Liver (tissue), 9 donors: ENCODE measurements around the gene BRD2. TPM values are rescaled to one million over a fixed set of nuclear protein-coding genes. Genes with fewer than 3 reads are reported as not detected.

ENCODE experiments used
- DNase-seq: peaks from one replicate; pipeline ENCODE4 v3.0.0-alpha.2; 2017; ENCODE audit warnings: low spot score
- H3K27ac ChIP-seq, 2 donors: one replicate each; pipeline ENCODE4 v1.7.0; 2013; ENCODE audit warnings: inconsistent platforms in 2 of 2, low read length in 2 of 2, control low read depth in 1 of 2, low read depth in 1 of 2, mild to moderate bottlenecking in 1 of 2
- H3K27me3 ChIP-seq, 4 donors: one replicate each; pipeline versions ENCODE4 v1.6.1 to v1.7.0; 2013; ENCODE audit warnings: low read length in 3 of 4, inconsistent platforms in 1 of 4, mild to moderate bottlenecking in 1 of 4, moderate library complexity in 1 of 4; ENCODE audit not compliant: control insufficient read depth in 4 of 4, insufficient read depth in 4 of 4
- H3K36me3 ChIP-seq, 4 donors: one replicate each; pipeline versions ENCODE4 v1.6.1 to v1.7.0; 2013; ENCODE audit warnings: low read length in 3 of 4, mild to moderate bottlenecking in 3 of 4, low read depth in 1 of 4, moderate library complexity in 1 of 4; ENCODE audit not compliant: control insufficient read depth in 4 of 4, insufficient read depth in 3 of 4
- H3K4me1 ChIP-seq, 4 donors: one replicate each; pipeline versions ENCODE4 v1.6.1 to v1.7.0; 2013; ENCODE audit warnings: low read length in 3 of 4, mild to moderate bottlenecking in 3 of 4, moderate library complexity in 1 of 4; ENCODE audit not compliant: control insufficient read depth in 4 of 4, insufficient read depth in 4 of 4
- H3K4me3 ChIP-seq, 3 donors: one replicate each; pipeline versions ENCODE4 v1.6.1 to v1.7.0; 2013; ENCODE audit warnings: low read length in 3 of 3, control low read depth in 1 of 3, low read depth in 1 of 3, mild to moderate bottlenecking in 1 of 3
- H3K9ac ChIP-seq, 2 donors: one replicate each; pipeline ENCODE4 v1.7.0; 2013; ENCODE audit warnings: low read length in 2 of 2, mild to moderate bottlenecking in 2 of 2, moderate library complexity in 2 of 2, control low read depth in 1 of 2, low read depth in 1 of 2
- H3K9me3 ChIP-seq, 4 donors: one replicate each; pipeline versions ENCODE4 v1.6.1 to v1.7.0; 2013; ENCODE audit warnings: low read length in 3 of 4; ENCODE audit not compliant: control insufficient read depth in 4 of 4
- ATF3 ChIP-seq: IDR thresholded peaks from 2 replicates; pipeline ENCODE4 v1.6.1; 2016; ENCODE audit warnings: antibody characterized with exemption
- CTCF ChIP-seq: fragments of 150-350 bp; IDR thresholded peaks from 2 replicates; pipeline ENCODE4 v1.5.1; 2017; ENCODE audit warnings: improper control_type of control experiment, low read depth, low read length; ENCODE audit not compliant: missing input control
- EGR1 ChIP-seq, 2 donors: IDR thresholded peaks; 2 replicates each; pipeline ENCODE4 v1.6.1; 2016 to 2018; ENCODE audit warnings: antibody characterized with exemption in 2 of 2, low read depth in 2 of 2
- FOXA1 ChIP-seq: IDR thresholded peaks from 2 replicates; pipeline ENCODE4 v1.6.1; 2016; ENCODE audit warnings: antibody characterized with exemption
- FOXA2 ChIP-seq: IDR thresholded peaks from 2 replicates; pipeline ENCODE4 v1.6.1; 2016; ENCODE audit warnings: antibody characterized with exemption
- GABPA ChIP-seq, 2 donors: IDR thresholded peaks in 1 of 2; conservative IDR thresholded peaks in 1 of 2; 2 replicates each; pipeline ENCODE4 v1.6.1; 2016; ENCODE audit warnings: antibody characterized with exemption in 2 of 2, mild to moderate bottlenecking in 1 of 2, moderate library complexity in 1 of 2
- HNF4A ChIP-seq, 2 donors: conservative IDR thresholded peaks; 2 replicates each; pipeline ENCODE4 v1.6.1; 2016; ENCODE audit warnings: antibody characterized with exemption in 2 of 2, mild to moderate bottlenecking in 2 of 2
- HNF4G ChIP-seq: IDR thresholded peaks from 2 replicates; pipeline ENCODE4 v1.6.1; 2016; ENCODE audit warnings: antibody characterized with exemption
- JUND ChIP-seq, 2 donors: IDR thresholded peaks; 2 replicates each; pipeline ENCODE4 v1.6.1; 2016; ENCODE audit warnings: antibody characterized with exemption in 2 of 2
- MAX ChIP-seq: IDR thresholded peaks from 2 replicates; pipeline ENCODE4 v1.6.1; 2016; ENCODE audit warnings: antibody characterized with exemption
- NR2F2 ChIP-seq: IDR thresholded peaks from 2 replicates; pipeline ENCODE4 v1.6.1; 2016; ENCODE audit warnings: antibody characterized with exemption
- RAD21 ChIP-seq, 2 donors: IDR thresholded peaks; 2 replicates each; pipeline ENCODE4 v1.6.1; 2016; ENCODE audit warnings: antibody characterized with exemption in 2 of 2, mild to moderate bottlenecking in 2 of 2
- REST ChIP-seq: IDR thresholded peaks from 2 replicates; pipeline ENCODE4 v1.6.1; 2016; ENCODE audit warnings: antibody characterized with exemption, mild to moderate bottlenecking
- RXRA ChIP-seq, 2 donors: IDR thresholded peaks; 2 replicates each; pipeline ENCODE4 v1.6.1; 2017 to 2018; ENCODE audit warnings: antibody characterized with exemption in 2 of 2, mild to moderate bottlenecking in 1 of 2
- SP1 ChIP-seq: IDR thresholded peaks from 2 replicates; pipeline ENCODE4 v1.6.1; 2018; ENCODE audit warnings: antibody characterized with exemption, mild to moderate bottlenecking
- TAF1 ChIP-seq: conservative IDR thresholded peaks from 2 replicates; pipeline ENCODE4 v1.6.1; 2016; ENCODE audit warnings: antibody characterized with exemption, mild to moderate bottlenecking
- YY1 ChIP-seq: IDR thresholded peaks from 2 replicates; pipeline ENCODE4 v1.6.1; 2016; ENCODE audit warnings: antibody characterized with exemption, mild to moderate bottlenecking
- ZBTB33 ChIP-seq: IDR thresholded peaks from 2 replicates; pipeline ENCODE4 v1.6.1; 2016; ENCODE audit warnings: antibody characterized with exemption
- WGBS: extraction: QIAGEN DNeasy Blood & Tissue Kit; methylation state at CpG from one replicate; pipeline ENCODE4 v1.1.7; 2013; 5-methylcytosine and 5-hydroxymethylcytosine counted together
- polyA plus RNA-seq, 2 donors: library from polyadenylated mRNA; stranded (reverse) in 1 of 2; unstranded in 1 of 2; fragments of 200-250 nt in 1 of 2; fragments of >200 nt in 1 of 2; fragmentation: Nextera tagmentation in 1 of 2; extraction: Ambion mirVana in 1 of 2; gene quantifications; one replicate each; pipeline versions ENCODE4 v1.2.1 to v1.2.3, GENCODE V29; 2013 to 2015
- total RNA-seq, 2 donors: library from RNA; depleted of rRNA; stranded (reverse); fragments of >200 nt; gene quantifications; one replicate each; pipeline ENCODE4 v1.2.3, GENCODE V29; 2014
- donor health status: healthy.
- donor health status: healthy.
- donor health status: healthy.
- donor health status: healthy.
- donor health status: healthy.

Gene BRD2
- total and polyA plus RNA-seq, 4 donors = 29.8 to 100 (median 50.2) TPM

GRCh38 chr6:33017694-33018353, 49.4 kb downstream of the BRD2 start:
- peaks cover 0 to 4% (median 0%) of the 10 kb centered on the region in 4 donors for H3K27me3 ChIP-seq
- no peak overlapping the region for H3K9ac ChIP-seq
- peaks cover 0 to 8% (median 3%) of the 10 kb centered on the region in 4 donors for H3K4me1 ChIP-seq
- WGBS = 80% methylated on average over 3 of the region's 3 CpGs
- DNase-seq = no peak
- H3K9me3 ChIP-seq = no peaks in the 10 kb centered on the region
- no peaks in the 10 kb centered on the region for H3K36me3 ChIP-seq
- no peak overlapping the region for H3K4me3 ChIP-seq
- TF ChIP-seq RXRA (IDR thresholded peaks at IDR 0.05) (no peak), CTCF (no peak), FOXA2 (no peak), HNF4A (conservative IDR thresholded peaks at IDR 0.05) (no peak), MAX (no peak)
- H3K27ac ChIP-seq = peak overlapping the region in 1 of 2 donors; percentile 69

GRCh38 chr6:33018418-33018817, 50.0 kb downstream of the BRD2 start:
- H3K27ac ChIP-seq = peak overlapping the region in 1 of 2 donors; percentile 69
- no peaks in the 10 kb centered on the region for H3K9me3 ChIP-seq
- no peaks in the 10 kb centered on the region for H3K36me3 ChIP-seq
- H3K27me3 ChIP-seq = peaks cover 0 to 4% (median 0%) of the 10 kb centered on the region in 4 donors
- H3K9ac ChIP-seq = no peak overlapping the region
- no peak for TF ChIP-seq HNF4A (conservative IDR thresholded peaks at IDR 0.05)
- TF ChIP-seq YY1 = no peak
- no peak for TF ChIP-seq CTCF
- no peak for TF ChIP-seq TAF1
- TF ChIP-seq GABPA (IDR thresholded peaks at IDR 0.05 in 1 of 2, conservative IDR thresholded peaks at IDR 0.05 in 1 of 2) = no peak
- no peak for TF ChIP-seq REST
- TF ChIP-seq NR2F2 = no peak
- no peak for TF ChIP-seq FOXA2
- TF ChIP-seq ZBTB33 = no peak
- no peak for TF ChIP-seq JUND (IDR thresholded peaks at IDR 0.05)
- TF ChIP-seq HNF4G = no peak
- TF ChIP-seq RXRA (IDR thresholded peaks at IDR 0.05) = no peak
- TF ChIP-seq FOXA1 = no peak
- no peak for TF ChIP-seq MAX
- no peak for TF ChIP-seq SP1
- no peak for TF ChIP-seq RAD21 (IDR thresholded peaks at IDR 0.05)
- TF ChIP-seq EGR1 (IDR thresholded peaks at IDR 0.05; ENCODE audit: low read depth in 2 of 2) = no peak
- TF ChIP-seq ATF3 = no peak
- peaks cover 0 to 8% (median 3%) of the 10 kb centered on the region in 4 donors for H3K4me1 ChIP-seq
- H3K4me3 ChIP-seq = no peak overlapping the region
- no peak for DNase-seq
